ENCODE results near the gene GRIA1.
A peak's percentile ranks its signal among the peaks of the same experiment; 100 is the strongest.
"Not testable (repeated sequence)": the region's sequence is repeated elsewhere in the genome, so short reads cannot be mapped to it uniquely, and the experiment has no call there.

Gene GRIA1

GRCh38 chr5:153670101-153670500 is 179.6 kb downstream of the GRIA1 start:
- no peak for DNase-seq

GRCh38 chr5:153671653-153672346 is 181.3 kb downstream of the GRIA1 start:
- no peak for DNase-seq

GRCh38 chr5:153672347-153673090 is 182.0 kb downstream of the GRIA1 start:
- no peak for DNase-seq

GRCh38 chr5:153674356-153674755 is 183.9 kb downstream of the GRIA1 start:
- DNase-seq: no peak

- DNase-seq: no peak
These were observed 185.9 kb downstream of the GRIA1 start for GRCh38 chr5:153676406-153676805.

GRCh38 chr5:153676821-153677220 is 186.4 kb downstream of the GRIA1 start:
- no peak for DNase-seq

GRCh38 chr5:153678617-153679329 is 188.3 kb downstream of the GRIA1 start:
- DNase-seq: no peak

- no peak for DNase-seq
These were observed 199.8 kb downstream of the GRIA1 start for GRCh38 chr5:153690236-153690635.

GRCh38 chr5:153696256-153696655 is 205.8 kb downstream of the GRIA1 start:
- DNase-seq: no peak

- DNase-seq: no peak
These were observed 208.6 kb downstream of the GRIA1 start for GRCh38 chr5:153699035-153699434.

GRCh38 chr5:153700940-153701339 is 210.5 kb downstream of the GRIA1 start:
- peak; percentile 92 for DNase-seq

GRCh38 chr5:153702265-153702664 is 211.8 kb downstream of the GRIA1 start:
- DNase-seq: no peak

- DNase-seq: no peak
These were observed 213.6 kb downstream of the GRIA1 start for GRCh38 chr5:153704110-153704509.

- no peak for DNase-seq
These were observed 217.2 kb downstream of the GRIA1 start for GRCh38 chr5:153707626-153708025.

GRCh38 chr5:153711755-153712154 is 221.3 kb downstream of the GRIA1 start:
- no peak for DNase-seq

GRCh38 chr5:153712946-153713345 is 222.5 kb downstream of the GRIA1 start:
- DNase-seq: no peak

- no peak for DNase-seq
These were observed 223.5 kb downstream of the GRIA1 start for GRCh38 chr5:153713943-153714342.

- DNase-seq: no peak
These were observed 224.3 kb downstream of the GRIA1 start for GRCh38 chr5:153714798-153715197.

GRCh38 chr5:153717287-153717686 is 226.8 kb downstream of the GRIA1 start:
- DNase-seq: no peak

- DNase-seq: no peak
These were observed 228.2 kb downstream of the GRIA1 start for GRCh38 chr5:153718713-153719112.

GRCh38 chr5:153719324-153719723 is 228.9 kb downstream of the GRIA1 start:
- DNase-seq: no peak

- not testable (repeated sequence) for DNase-seq
These were observed 232.6 kb downstream of the GRIA1 start for GRCh38 chr5:153723022-153723610.

GRCh38 chr5:153742060-153742459 is 251.6 kb downstream of the GRIA1 start:
- DNase-seq: no peak

Data from NCI-H146 (cell line).